Tibial nerve (tissue), 4 donors: ENCODE results near the gene NKAIN4. TPM values are rescaled to one million over a fixed set of nuclear protein-coding genes. Genes with fewer than 3 reads are reported as not detected.

Experiments
- DNase-seq, 2 donors: peaks; one replicate each; pipeline ENCODE4 v3.0.0-alpha.2; 2019; ENCODE audit warnings: low spot score in 2 of 2
- H3K27ac ChIP-seq, 4 donors: fragments of 200-600 bp; sonication (generic) in 3 of 4; one replicate each; pipeline ENCODE4 v1.5.1; 2017 to 2019; ENCODE audit warnings: mild to moderate bottlenecking in 1 of 4
- H3K27me3 ChIP-seq, 2 donors: fragments of 200-600 bp; sonication (generic) in 1 of 2; one replicate each; pipeline versions ENCODE4 v1.5.1 to v1.6.0; 2017 to 2019
- H3K36me3 ChIP-seq, 3 donors: fragments of 200-600 bp; sonication (generic); one replicate each; pipeline ENCODE4 v1.5.1; 2018 to 2019
- H3K4me1 ChIP-seq, 4 donors: fragments of 200-600 bp; sonication (generic) in 3 of 4; one replicate each; pipeline ENCODE4 v1.5.1; 2017 to 2019
- H3K4me3 ChIP-seq, 4 donors: fragments of 200-600 bp; sonication (generic) in 3 of 4; one replicate each; pipeline ENCODE4 v1.5.1; 2017 to 2019; ENCODE audit warnings: mild to moderate bottlenecking in 1 of 4, moderate library complexity in 1 of 4
- H3K9me3 ChIP-seq, 4 donors: fragments of 200-600 bp; sonication (generic) in 3 of 4; one replicate each; pipeline ENCODE4 v1.5.1; 2017 to 2019
- EP300 ChIP-seq, 2 donors: sonication (generic); formaldehyde crosslinking; IDR thresholded peaks; one replicate each; pipeline ENCODE4 v1.6.1; 2017; ENCODE audit warnings: antibody characterized with exemption in 2 of 2, mild to moderate bottlenecking in 1 of 2
- POLR2A ChIP-seq, 2 donors: fragments of 450-650 bp; IDR thresholded peaks; one replicate each; pipeline ENCODE4 v1.6.1; 2017; ENCODE audit warnings: antibody characterized with exemption in 2 of 2, mild to moderate bottlenecking in 2 of 2, moderate library complexity in 2 of 2
- WGBS, 2 donors: methylation state at CpG; one replicate each; pipeline ENCODE4 v1.1.5; 2018; 5-methylcytosine and 5-hydroxymethylcytosine counted together
- total RNA-seq, 4 donors: library from RNA; depleted of rRNA; stranded (reverse); fragments of >200 nt; gene quantifications; one replicate each; pipeline ENCODE4 v1.1.0, GENCODE V29; 2016
- TF ChIP-seq, protein P1 (sequence below), 5 experiments: fragments of 200-600 bp in 3 of 5; fragments of 450-650 bp in 2 of 5; sonication (generic) in 3 of 5; IDR thresholded peaks; one replicate each; pipeline ENCODE4 v1.5.1; 2016 to 2019; ENCODE audit warnings: antibody characterized with exemption in 5 of 5, mild to moderate bottlenecking in 3 of 5, moderate library complexity in 2 of 5

Gene NKAIN4
- total RNA-seq, 4 donors from 2014 or later, result 1.2 to 7.2 (median 3.1) TPM

DNA sequence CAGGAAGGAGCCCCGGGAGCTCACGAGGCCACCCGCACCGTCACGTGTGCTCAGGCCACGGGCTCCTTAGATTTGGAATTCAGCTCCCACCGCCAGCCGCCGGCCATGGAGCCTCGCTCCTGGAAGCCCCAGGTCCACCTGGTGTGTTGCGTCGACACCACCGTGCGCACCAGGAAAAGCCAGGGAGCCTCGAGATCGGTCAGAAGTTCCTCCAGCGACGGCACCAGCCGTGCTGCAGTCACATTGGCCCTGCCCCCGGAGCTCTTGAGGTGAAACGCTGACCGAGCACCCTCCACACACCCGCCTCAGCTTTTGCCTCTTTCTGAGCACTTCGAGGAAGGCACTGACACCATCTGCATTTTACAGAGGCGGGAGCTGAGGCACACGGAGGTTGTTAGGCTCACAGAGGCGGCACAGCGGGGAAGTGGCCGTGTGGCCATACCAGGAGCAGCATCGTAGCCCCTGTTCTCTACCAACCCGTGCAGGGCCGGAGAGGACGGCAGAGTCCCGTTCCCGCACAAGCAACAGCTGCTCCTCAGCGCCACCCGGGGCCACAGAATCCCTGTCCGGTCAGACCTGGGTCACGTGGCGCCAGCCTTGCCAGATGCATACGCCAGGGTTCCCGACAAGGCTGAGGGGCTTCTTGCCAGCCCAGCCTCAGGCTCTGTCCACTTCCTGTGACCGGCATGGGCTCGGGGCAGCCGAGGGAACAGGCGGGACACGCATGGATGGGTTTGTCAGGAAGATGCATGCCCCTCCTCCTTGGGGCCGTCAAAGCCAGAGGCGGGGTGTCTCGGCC lies 7.6 kb downstream of the NKAIN4 start:
- no peak for TF ChIP-seq POLR2A (IDR thresholded peaks at IDR 0.05)
- no peak for TF ChIP-seq EP300 (IDR thresholded peaks at IDR 0.05)
- TF ChIP-seq, protein P1, sequence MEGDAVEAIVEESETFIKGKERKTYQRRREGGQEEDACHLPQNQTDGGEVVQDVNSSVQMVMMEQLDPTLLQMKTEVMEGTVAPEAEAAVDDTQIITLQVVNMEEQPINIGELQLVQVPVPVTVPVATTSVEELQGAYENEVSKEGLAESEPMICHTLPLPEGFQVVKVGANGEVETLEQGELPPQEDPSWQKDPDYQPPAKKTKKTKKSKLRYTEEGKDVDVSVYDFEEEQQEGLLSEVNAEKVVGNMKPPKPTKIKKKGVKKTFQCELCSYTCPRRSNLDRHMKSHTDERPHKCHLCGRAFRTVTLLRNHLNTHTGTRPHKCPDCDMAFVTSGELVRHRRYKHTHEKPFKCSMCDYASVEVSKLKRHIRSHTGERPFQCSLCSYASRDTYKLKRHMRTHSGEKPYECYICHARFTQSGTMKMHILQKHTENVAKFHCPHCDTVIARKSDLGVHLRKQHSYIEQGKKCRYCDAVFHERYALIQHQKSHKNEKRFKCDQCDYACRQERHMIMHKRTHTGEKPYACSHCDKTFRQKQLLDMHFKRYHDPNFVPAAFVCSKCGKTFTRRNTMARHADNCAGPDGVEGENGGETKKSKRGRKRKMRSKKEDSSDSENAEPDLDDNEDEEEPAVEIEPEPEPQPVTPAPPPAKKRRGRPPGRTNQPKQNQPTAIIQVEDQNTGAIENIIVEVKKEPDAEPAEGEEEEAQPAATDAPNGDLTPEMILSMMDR (IDR thresholded peaks at IDR 0.05), result no peak
- Histone ChIP-seq H3K4me3 (no peak overlapping the region), H3K27me3 (peaks cover 0 to 38% of the 10 kb centered on the region in 2 donors), H3K27ac (no peak overlapping the region), H3K9me3 (no peaks in the 10 kb centered on the region), H3K4me1 (peaks cover 0 to 5% (median 0%) of the 10 kb centered on the region in 4 donors), H3K36me3 (no peaks in the 10 kb centered on the region)
- DNase-seq, result no peak
- 67 to 70% methylated on average over 40 to 47 of the region's 50 CpGs for WGBS, 2 donors

DNA sequence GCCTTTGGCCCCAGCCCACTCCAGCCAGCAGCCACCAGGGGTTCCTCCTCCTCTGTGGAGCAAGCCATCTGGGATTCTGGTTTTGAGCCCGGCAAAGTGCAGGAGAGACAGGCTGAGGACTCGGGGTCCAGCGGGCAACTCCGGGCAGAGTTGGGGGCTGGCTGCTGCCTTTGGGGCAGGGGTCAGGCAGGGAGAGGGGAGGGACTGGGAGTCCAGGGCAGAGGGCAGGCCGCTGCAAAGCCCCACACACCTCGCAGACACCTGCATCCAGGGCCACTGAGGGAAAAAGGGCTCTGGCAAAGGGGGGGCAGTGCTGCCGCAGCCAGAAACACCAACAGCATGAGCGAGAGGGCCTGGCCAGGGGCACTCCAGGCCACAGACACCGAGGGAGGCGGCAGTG lies 9.8 kb downstream of the NKAIN4 start:
- Histone ChIP-seq H3K4me3 (no peak overlapping the region), H3K27ac (no peak overlapping the region), H3K36me3 (no peaks in the 10 kb centered on the region), H3K4me1 (peaks cover 0 to 5% (median 0%) of the 10 kb centered on the region in 4 donors), H3K9me3 (no peaks in the 10 kb centered on the region), H3K27me3 (peaks cover 0 to 22% of the 10 kb centered on the region in 2 donors)
- TF ChIP-seq POLR2A (IDR thresholded peaks at IDR 0.05) (no peak), EP300 (IDR thresholded peaks at IDR 0.05) (no peak)
- TF ChIP-seq, protein P1 (IDR thresholded peaks at IDR 0.05), result no peak
- WGBS, 2 donors, result 94 to 95% methylated on average over 7 to 8 of the region's 10 CpGs
- no peak for DNase-seq

GRCh38 chr20:63243604-63244247 lies 10.5 kb downstream of the NKAIN4 start:
- peaks cover 0 to 5% (median 0%) of the 10 kb centered on the region in 4 donors for H3K4me1 ChIP-seq
- H3K4me3 ChIP-seq, result no peak overlapping the region
- TF ChIP-seq POLR2A (IDR thresholded peaks at IDR 0.05) (no peak), EP300 (IDR thresholded peaks at IDR 0.05) (no peak)
- TF ChIP-seq, protein P1 (IDR thresholded peaks at IDR 0.05), result no peak
- no peaks in the 10 kb centered on the region for H3K36me3 ChIP-seq
- DNase-seq, result no peak
- H3K27me3 ChIP-seq, result peaks cover 0 to 15% of the 10 kb centered on the region in 2 donors
- no peaks in the 10 kb centered on the region for H3K9me3 ChIP-seq
- H3K27ac ChIP-seq, result no peak overlapping the region
- 85 to 86% methylated on average over 12 to 20 of the region's 25 CpGs for WGBS, 2 donors

DNA sequence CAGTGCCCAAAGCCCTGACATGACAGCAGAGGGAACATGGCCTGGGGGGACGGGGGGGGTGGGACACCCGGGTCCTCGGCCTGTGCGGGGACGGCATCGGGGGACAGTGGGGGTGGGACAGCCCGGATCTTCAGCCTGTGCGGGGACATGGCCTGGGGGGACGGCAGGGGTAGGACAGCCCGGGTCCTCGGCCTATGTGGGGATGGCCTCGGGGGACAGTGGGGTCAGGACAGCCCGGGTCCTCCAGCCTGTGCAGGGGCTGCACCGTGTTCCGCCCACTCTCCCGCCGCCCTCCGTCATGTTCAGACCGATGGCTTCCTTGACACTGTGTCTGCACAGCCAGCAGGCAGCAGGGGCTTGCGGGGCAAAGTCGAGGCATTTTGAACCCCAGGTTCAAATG lies 11.5 kb downstream of the NKAIN4 start:
- H3K27me3 ChIP-seq, result peaks cover 0 to 5% of the 10 kb centered on the region in 2 donors
- WGBS, 2 donors, result 84 to 87% methylated on average over 15 to 16 of the region's 21 CpGs
- no peaks in the 10 kb centered on the region for H3K36me3 ChIP-seq
- H3K9me3 ChIP-seq, result no peaks in the 10 kb centered on the region
- TF ChIP-seq EP300 (IDR thresholded peaks at IDR 0.05), result no peak
- TF ChIP-seq, protein P1 (IDR thresholded peaks at IDR 0.05), result no peak
- TF ChIP-seq POLR2A (IDR thresholded peaks at IDR 0.05), result no peak
- DNase-seq, result no peak
- no peak overlapping the region for H3K4me3 ChIP-seq
- H3K4me1 ChIP-seq, result peaks cover 0 to 10% (median 0%) of the 10 kb centered on the region in 4 donors
- H3K27ac ChIP-seq, result no peak overlapping the region

- 44 to 46% methylated on average over 8 to 11 of the region's 11 CpGs for WGBS, 2 donors
- no peaks in the 10 kb centered on the region for H3K27me3 ChIP-seq
These were observed 13.0 kb downstream of the NKAIN4 start for GRCh38 chr20:63241272-63241671.

More at GRCh38 chr20:63241272-63241671, 13.0 kb downstream of the NKAIN4 start:
- H3K4me1 ChIP-seq, result peaks cover 0 to 5% (median 0%) of the 10 kb centered on the region in 4 donors
- TF ChIP-seq POLR2A (IDR thresholded peaks at IDR 0.05) (no peak), EP300 (IDR thresholded peaks at IDR 0.05) (no peak)
- TF ChIP-seq, protein P1 (IDR thresholded peaks at IDR 0.05), result no peak
- H3K9me3 ChIP-seq, result no peaks in the 10 kb centered on the region
- no peak overlapping the region for H3K4me3 ChIP-seq
- no peaks in the 10 kb centered on the region for H3K36me3 ChIP-seq
- H3K27ac ChIP-seq, result no peak overlapping the region
- no peak for DNase-seq
